GM23338 (cell line): Measurements from ENCODE around the gene SMYD3. TPM values are rescaled to one million over a fixed set of nuclear protein-coding genes. Genes with fewer than 3 reads are reported as not detected.

ENCODE experiments used
- ATAC-seq: fragments of 200-7000 bp; cut with Tn5 transposase; 3 replicates; pipeline ENCODE4 v1.9.1; 2020
- DNase-seq: peaks from one replicate; pipeline ENCODE4 v3.0.0-alpha.2; 2015; ENCODE audit warnings: low spot score
- H2AFZ ChIP-seq: fragments of 200-600 bp; sonication (generic); 2 replicates; pipeline ENCODE4 v1.8.0; 2016; ENCODE audit warnings: antibody characterized with exemption, mild to moderate bottlenecking, moderate library complexity
- H3F3A ChIP-seq: fragments of 200-600 bp; sonication (generic); replicated peaks from 2 replicates; pipeline ENCODE4 v1.8.0; 2017; ENCODE audit warnings: antibody characterized with exemption, mixed run types, low read depth
- H3K27ac ChIP-seq: fragments of 200-600 bp; sonication (generic); 2 replicates; pipeline ENCODE4 v1.6.1; 2016; ENCODE audit warnings: low read depth
- H3K27me3 ChIP-seq: fragments of 200-600 bp; sonication (generic); 2 replicates; pipeline ENCODE4 v1.8.0; 2016; ENCODE audit warnings: mild to moderate bottlenecking, mixed run types, moderate library complexity; ENCODE audit not compliant: insufficient read depth
- H3K36me3 ChIP-seq: fragments of 200-600 bp; sonication (generic); 2 replicates; pipeline ENCODE4 v1.8.0; 2016; ENCODE audit warnings: mild to moderate bottlenecking; ENCODE audit not compliant: insufficient read depth
- H3K4me1 ChIP-seq: fragments of 200-600 bp; sonication (generic); 2 replicates; pipeline ENCODE4 v1.8.0; 2016; ENCODE audit warnings: mild to moderate bottlenecking, moderate library complexity; ENCODE audit not compliant: insufficient read depth
- H3K4me2 ChIP-seq: fragments of 200-600 bp; sonication (generic); 2 replicates; pipeline ENCODE4 v1.7.1; 2017; ENCODE audit warnings: mixed run types
- H3K4me3 ChIP-seq: fragments of 200-600 bp; sonication (generic); 2 replicates; pipeline ENCODE4 v1.6.1; 2016; ENCODE audit warnings: mixed run types
- H3K79me2 ChIP-seq: fragments of 200-600 bp; sonication (generic); replicated peaks from 2 replicates; pipeline ENCODE4 v1.8.0; 2017; ENCODE audit warnings: mild to moderate bottlenecking; ENCODE audit not compliant: insufficient read depth
- H3K9me2 ChIP-seq: fragments of 200-600 bp; sonication (generic); 2 replicates; pipeline ENCODE4 v1.8.0; 2017; ENCODE audit not compliant: insufficient read depth
- H4K20me1 ChIP-seq: fragments of 200-600 bp; sonication (generic); replicated peaks from 2 replicates; pipeline ENCODE4 v1.8.0; 2017; ENCODE audit warnings: mild to moderate bottlenecking; ENCODE audit not compliant: insufficient read depth
- H3K27ac Mint-ChIP-seq: 2 replicates; pipeline ENCODE4 v1.8.0; 2020; ENCODE audit warnings: inconsistent platforms, mild to moderate bottlenecking, moderate library complexity, mixed read lengths
- H3K27me3 Mint-ChIP-seq: 3 replicates; pipeline ENCODE4 v1.8.0; 2022; ENCODE audit warnings: low read depth, mild to moderate bottlenecking, moderate library complexity, mixed read lengths, inconsistent platforms; ENCODE audit not compliant: insufficient read depth, poor library complexity
- H3K36me3 Mint-ChIP-seq: 3 replicates; pipeline ENCODE4 v1.8.0; 2021; ENCODE audit warnings: low read depth, mild to moderate bottlenecking, inconsistent platforms, moderate library complexity, mixed read lengths
- H3K4me1 Mint-ChIP-seq: 3 replicates; pipeline ENCODE4 v1.8.0; 2020; ENCODE audit warnings: mild to moderate bottlenecking, inconsistent platforms, mixed read lengths
- H3K4me3 Mint-ChIP-seq: 3 replicates; pipeline ENCODE4 v1.8.0; 2021; ENCODE audit warnings: moderate library complexity, mild to moderate bottlenecking, inconsistent platforms, mixed read lengths
- H3K9me3 Mint-ChIP-seq: 3 replicates; pipeline ENCODE4 v1.8.0; 2020; ENCODE audit warnings: moderate library complexity, mild to moderate bottlenecking, inconsistent platforms, mixed read lengths
- CREB1 ChIP-seq: fragments of 250-450 bp; sonication (Bioruptor Pico); IDR thresholded peaks from 2 replicates; pipeline ENCODE4 v1.5.0; 2020; ENCODE audit warnings: low read depth, mild to moderate bottlenecking, moderate library complexity
- EZH2 ChIP-seq: fragments of 200-600 bp; sonication (generic); IDR thresholded peaks from one replicate; pipeline ENCODE4 v1.8.0; 2017; ENCODE audit warnings: antibody characterized with exemption, mild to moderate bottlenecking, low read depth; ENCODE audit not compliant: unreplicated experiment
- EZH2phosphoT487 ChIP-seq: fragments of 200-600 bp; sonication (generic); IDR thresholded peaks from one replicate; pipeline ENCODE4 v1.8.1; 2018; ENCODE audit warnings: antibody characterized with exemption; ENCODE audit not compliant: unreplicated experiment
- JUNB ChIP-seq: IDR thresholded peaks from one replicate; pipeline ENCODE4 v1.6.1; 2016; ENCODE audit warnings: antibody characterized with exemption; ENCODE audit not compliant: unreplicated experiment
- NANOG ChIP-seq: IDR thresholded peaks from 2 replicates; pipeline ENCODE4 v1.6.1; 2016; ENCODE audit warnings: antibody characterized with exemption, borderline replicate concordance
- POLR2AphosphoS5 ChIP-seq: IDR thresholded peaks from 2 replicates; pipeline ENCODE4 v1.6.1; 2016; ENCODE audit warnings: antibody characterized with exemption, low read depth
- STAT1 ChIP-seq: IDR thresholded peaks from one replicate; pipeline ENCODE4 v1.6.1; 2016; ENCODE audit warnings: antibody characterized with exemption; ENCODE audit not compliant: unreplicated experiment
- ZNF114 ChIP-seq: fragments of 250-450 bp; sonication (Bioruptor Pico); IDR thresholded peaks from 2 replicates; pipeline ENCODE4 v1.5.0; 2020; ENCODE audit warnings: mild to moderate bottlenecking, moderate library complexity
- ZNF331 ChIP-seq: fragments of 250-450 bp; sonication (Bioruptor Pico); IDR thresholded peaks from 2 replicates; pipeline ENCODE4 v1.5.0; 2020; ENCODE audit warnings: low read depth, mild to moderate bottlenecking, moderate library complexity
- polyA plus RNA-seq: library from polyadenylated mRNA; unstranded; fragments of >200 nt; fragmentation: Nextera tagmentation; extraction: Ambion mirVana; gene quantifications from 2 replicates; pipeline ENCODE4 v1.2.1, GENCODE V29; 2016
- total RNA-seq: library from RNA; depleted of rRNA; stranded (reverse); fragments of >200 nt; shearing (Covaris generic); gene quantifications from 2 replicates; pipeline ENCODE4 v1.2.3, GENCODE V29; 2014
- TF ChIP-seq, protein P1 (sequence below): fragments of 250-450 bp; sonication (Bioruptor Pico); IDR thresholded peaks from 2 replicates; pipeline ENCODE4 v1.5.0; 2020; ENCODE audit warnings: mild to moderate bottlenecking, moderate library complexity
- TF ChIP-seq, protein P2 (sequence below), 2 experiments: fragments of 200-600 bp in 1 of 2; sonication (generic) in 1 of 2; conservative IDR thresholded peaks; 2 replicates each; pipeline versions ENCODE4 v1.5.1 to v1.6.1; 2016 to 2017; ENCODE audit warnings: antibody characterized with exemption in 2 of 2, low read depth in 2 of 2, mild to moderate bottlenecking in 2 of 2, moderate library complexity in 1 of 2
- TF ChIP-seq, protein P3 (sequence below): IDR thresholded peaks from 2 replicates; pipeline ENCODE4 v1.6.1; 2016; ENCODE audit warnings: antibody characterized with exemption

Gene SMYD3
- total and polyA plus RNA-seq, 2 experiments from 2014 or later, result 31.8 to 34.4 TPM

DNA sequence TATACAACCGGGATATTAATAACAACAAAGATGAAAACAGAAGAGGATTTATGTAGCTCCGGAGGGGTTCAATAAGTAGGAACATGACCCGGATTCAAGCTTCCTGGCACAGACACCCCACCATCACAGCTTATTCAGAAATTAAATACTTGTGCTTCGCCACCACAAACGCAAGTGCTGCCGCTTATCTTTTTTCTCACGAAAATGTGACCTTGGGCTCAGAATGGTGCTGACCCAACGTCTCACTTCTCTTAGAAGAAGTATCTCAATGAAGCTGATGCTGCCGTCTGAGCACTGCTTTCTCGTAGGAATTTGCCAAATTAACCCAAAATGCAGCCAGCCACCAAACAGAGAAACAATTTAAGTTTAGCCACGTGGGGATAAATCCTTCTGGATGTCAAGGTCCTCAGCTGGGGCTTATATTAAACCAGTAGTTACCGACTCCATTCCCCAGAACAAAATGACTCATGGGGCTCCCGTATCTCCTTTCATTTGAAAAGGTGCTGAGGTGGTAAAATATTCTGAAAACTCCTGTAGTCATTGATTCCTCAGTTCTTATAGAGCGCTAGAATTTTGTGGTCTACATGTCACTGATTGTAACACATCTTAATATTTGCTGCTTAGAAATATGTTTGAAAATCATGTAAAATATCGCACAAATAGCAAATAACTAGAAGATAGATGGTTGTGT, 466.7 kb downstream of the SMYD3 start:
- H3K36me3 Mint-ChIP-seq, result no peaks in the 10 kb centered on the region
- H3K27ac Mint-ChIP-seq, result no peak overlapping the region
- no peak for TF ChIP-seq STAT1
- TF ChIP-seq, protein P1, sequence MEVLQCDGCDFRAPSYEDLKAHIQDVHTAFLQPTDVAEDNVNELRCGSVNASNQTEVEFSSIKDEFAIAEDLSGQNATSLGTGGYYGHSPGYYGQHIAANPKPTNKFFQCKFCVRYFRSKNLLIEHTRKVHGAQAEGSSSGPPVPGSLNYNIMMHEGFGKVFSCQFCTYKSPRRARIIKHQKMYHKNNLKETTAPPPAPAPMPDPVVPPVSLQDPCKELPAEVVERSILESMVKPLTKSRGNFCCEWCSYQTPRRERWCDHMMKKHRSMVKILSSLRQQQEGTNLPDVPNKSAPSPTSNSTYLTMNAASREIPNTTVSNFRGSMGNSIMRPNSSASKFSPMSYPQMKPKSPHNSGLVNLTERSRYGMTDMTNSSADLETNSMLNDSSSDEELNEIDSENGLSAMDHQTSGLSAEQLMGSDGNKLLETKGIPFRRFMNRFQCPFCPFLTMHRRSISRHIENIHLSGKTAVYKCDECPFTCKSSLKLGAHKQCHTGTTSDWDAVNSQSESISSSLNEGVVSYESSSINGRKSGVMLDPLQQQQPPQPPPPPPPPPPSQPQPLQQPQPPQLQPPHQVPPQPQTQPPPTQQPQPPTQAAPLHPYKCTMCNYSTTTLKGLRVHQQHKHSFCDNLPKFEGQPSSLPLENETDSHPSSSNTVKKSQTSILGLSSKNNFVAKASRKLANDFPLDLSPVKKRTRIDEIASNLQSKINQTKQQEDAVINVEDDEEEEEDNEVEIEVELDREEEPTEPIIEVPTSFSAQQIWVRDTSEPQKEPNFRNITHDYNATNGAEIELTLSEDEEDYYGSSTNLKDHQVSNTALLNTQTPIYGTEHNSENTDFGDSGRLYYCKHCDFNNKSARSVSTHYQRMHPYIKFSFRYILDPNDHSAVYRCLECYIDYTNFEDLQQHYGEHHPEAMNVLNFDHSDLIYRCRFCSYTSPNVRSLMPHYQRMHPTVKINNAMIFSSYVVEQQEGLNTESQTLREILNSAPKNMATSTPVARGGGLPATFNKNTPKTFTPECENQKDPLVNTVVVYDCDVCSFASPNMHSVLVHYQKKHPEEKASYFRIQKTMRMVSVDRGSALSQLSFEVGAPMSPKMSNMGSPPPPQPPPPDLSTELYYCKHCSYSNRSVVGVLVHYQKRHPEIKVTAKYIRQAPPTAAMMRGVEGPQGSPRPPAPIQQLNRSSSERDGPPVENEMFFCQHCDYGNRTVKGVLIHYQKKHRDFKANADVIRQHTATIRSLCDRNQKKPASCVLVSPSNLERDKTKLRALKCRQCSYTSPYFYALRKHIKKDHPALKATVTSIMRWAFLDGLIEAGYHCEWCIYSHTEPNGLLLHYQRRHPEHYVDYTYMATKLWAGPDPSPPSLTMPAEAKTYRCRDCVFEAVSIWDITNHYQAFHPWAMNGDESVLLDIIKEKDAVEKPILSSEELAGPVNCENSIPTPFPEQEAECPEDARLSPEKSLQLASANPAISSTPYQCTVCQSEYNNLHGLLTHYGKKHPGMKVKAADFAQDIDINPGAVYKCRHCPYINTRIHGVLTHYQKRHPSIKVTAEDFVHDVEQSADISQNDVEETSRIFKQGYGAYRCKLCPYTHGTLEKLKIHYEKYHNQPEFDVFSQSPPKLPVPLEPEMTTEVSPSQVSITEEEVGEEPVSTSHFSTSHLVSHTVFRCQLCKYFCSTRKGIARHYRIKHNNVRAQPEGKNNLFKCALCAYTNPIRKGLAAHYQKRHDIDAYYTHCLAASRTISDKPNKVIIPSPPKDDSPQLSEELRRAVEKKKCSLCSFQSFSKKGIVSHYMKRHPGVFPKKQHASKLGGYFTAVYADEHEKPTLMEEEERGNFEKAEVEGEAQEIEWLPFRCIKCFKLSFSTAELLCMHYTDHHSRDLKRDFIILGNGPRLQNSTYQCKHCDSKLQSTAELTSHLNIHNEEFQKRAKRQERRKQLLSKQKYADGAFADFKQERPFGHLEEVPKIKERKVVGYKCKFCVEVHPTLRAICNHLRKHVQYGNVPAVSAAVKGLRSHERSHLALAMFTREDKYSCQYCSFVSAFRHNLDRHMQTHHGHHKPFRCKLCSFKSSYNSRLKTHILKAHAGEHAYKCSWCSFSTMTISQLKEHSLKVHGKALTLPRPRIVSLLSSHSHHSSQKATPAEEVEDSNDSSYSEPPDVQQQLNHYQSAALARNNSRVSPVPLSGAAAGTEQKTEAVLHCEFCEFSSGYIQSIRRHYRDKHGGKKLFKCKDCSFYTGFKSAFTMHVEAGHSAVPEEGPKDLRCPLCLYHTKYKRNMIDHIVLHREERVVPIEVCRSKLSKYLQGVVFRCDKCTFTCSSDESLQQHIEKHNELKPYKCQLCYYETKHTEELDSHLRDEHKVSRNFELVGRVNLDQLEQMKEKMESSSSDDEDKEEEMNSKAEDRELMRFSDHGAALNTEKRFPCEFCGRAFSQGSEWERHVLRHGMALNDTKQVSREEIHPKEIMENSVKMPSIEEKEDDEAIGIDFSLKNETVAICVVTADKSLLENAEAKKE (CRISPR knock-in tag), result no peak
- TF ChIP-seq POLR2AphosphoS5, result no peak
- peaks cover 15% of the 10 kb centered on the region for H3K4me1 Mint-ChIP-seq
- no peak overlapping the region for H3K4me2 ChIP-seq
- no peak overlapping the region for H2AFZ ChIP-seq
- no peak overlapping the region for H3K4me3 Mint-ChIP-seq
- H3K4me1 ChIP-seq, result peaks cover 6% of the 10 kb centered on the region; the same call in 1 of the 2 replicates
- no peaks in the 10 kb centered on the region for H3F3A ChIP-seq
- ATAC-seq (no peak), DNase-seq (no peak)
- no peaks in the 10 kb centered on the region for H4K20me1 ChIP-seq
- no peak overlapping the region for H3K4me3 ChIP-seq
- no peaks in the 10 kb centered on the region for H3K36me3 ChIP-seq
- H3K27me3 ChIP-seq, result no peaks in the 10 kb centered on the region
- no peaks in the 10 kb centered on the region for H3K9me2 ChIP-seq
- H3K79me2 ChIP-seq, result no peaks in the 10 kb centered on the region
- peaks cover 3% of the 10 kb centered on the region; the same call in 1 of the 3 replicates for H3K9me3 Mint-ChIP-seq
- H3K27ac ChIP-seq, result no peak overlapping the region
- H3K27me3 Mint-ChIP-seq, result peaks cover 1% of the 10 kb centered on the region

DNA sequence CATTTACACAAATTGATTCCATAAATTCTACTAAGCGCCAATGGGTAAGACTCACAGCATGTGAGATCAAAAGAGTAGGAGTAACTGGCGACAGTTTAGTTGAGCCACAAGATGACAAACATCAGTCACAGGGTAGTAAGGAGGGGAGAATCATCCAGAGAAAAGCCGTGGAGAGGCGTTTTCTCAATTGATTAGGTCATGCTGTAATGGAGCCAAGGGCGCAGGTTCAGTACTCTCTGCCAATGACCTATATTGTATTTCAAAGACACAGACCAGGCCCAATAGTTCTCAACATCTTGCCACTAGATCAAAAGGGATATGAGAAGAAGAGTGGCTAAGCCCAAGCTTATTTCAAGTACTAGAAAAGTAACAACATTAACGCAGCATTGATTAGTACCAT, 467.5 kb downstream of the SMYD3 start:
- H3K36me3 Mint-ChIP-seq, result no peaks in the 10 kb centered on the region
- no peak overlapping the region for H3K4me3 Mint-ChIP-seq
- TF ChIP-seq CREB1 (no peak), ZNF114 (no peak), EZH2phosphoT487 (no peak), NANOG (no peak), ZNF331 (CRISPR knock-in tag) (no peak), STAT1 (no peak), JUNB (no peak), POLR2AphosphoS5 (no peak), EZH2 (no peak)
- TF ChIP-seq, protein P2, sequence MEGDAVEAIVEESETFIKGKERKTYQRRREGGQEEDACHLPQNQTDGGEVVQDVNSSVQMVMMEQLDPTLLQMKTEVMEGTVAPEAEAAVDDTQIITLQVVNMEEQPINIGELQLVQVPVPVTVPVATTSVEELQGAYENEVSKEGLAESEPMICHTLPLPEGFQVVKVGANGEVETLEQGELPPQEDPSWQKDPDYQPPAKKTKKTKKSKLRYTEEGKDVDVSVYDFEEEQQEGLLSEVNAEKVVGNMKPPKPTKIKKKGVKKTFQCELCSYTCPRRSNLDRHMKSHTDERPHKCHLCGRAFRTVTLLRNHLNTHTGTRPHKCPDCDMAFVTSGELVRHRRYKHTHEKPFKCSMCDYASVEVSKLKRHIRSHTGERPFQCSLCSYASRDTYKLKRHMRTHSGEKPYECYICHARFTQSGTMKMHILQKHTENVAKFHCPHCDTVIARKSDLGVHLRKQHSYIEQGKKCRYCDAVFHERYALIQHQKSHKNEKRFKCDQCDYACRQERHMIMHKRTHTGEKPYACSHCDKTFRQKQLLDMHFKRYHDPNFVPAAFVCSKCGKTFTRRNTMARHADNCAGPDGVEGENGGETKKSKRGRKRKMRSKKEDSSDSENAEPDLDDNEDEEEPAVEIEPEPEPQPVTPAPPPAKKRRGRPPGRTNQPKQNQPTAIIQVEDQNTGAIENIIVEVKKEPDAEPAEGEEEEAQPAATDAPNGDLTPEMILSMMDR (conservative IDR thresholded peaks at IDR 0.05; ENCODE audit: low read depth in 2 of 2), result no peak
- TF ChIP-seq, protein P3, sequence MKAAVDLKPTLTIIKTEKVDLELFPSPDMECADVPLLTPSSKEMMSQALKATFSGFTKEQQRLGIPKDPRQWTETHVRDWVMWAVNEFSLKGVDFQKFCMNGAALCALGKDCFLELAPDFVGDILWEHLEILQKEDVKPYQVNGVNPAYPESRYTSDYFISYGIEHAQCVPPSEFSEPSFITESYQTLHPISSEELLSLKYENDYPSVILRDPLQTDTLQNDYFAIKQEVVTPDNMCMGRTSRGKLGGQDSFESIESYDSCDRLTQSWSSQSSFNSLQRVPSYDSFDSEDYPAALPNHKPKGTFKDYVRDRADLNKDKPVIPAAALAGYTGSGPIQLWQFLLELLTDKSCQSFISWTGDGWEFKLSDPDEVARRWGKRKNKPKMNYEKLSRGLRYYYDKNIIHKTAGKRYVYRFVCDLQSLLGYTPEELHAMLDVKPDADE, result no peak

More for the DNA sequence above, 467.5 kb downstream of the SMYD3 start:
- Histone ChIP-seq H4K20me1 (no peaks in the 10 kb centered on the region), H3K4me2 (no peak overlapping the region), H3K4me3 (no peak overlapping the region), H2AFZ (no peak overlapping the region), H3F3A (no peaks in the 10 kb centered on the region), H3K79me2 (no peaks in the 10 kb centered on the region), H3K36me3 (no peaks in the 10 kb centered on the region), H3K27me3 (no peaks in the 10 kb centered on the region), H3K4me1 (peaks cover 6% of the 10 kb centered on the region; the same call in 1 of the 2 replicates), H3K9me2 (no peaks in the 10 kb centered on the region), H3K27ac (no peak overlapping the region)
- DNase-seq, result no peak
- peaks cover 15% of the 10 kb centered on the region for H3K4me1 Mint-ChIP-seq
- H3K27me3 Mint-ChIP-seq, result peaks cover 1% of the 10 kb centered on the region
- no peaks in the 10 kb centered on the region for H3K9me3 Mint-ChIP-seq
- ATAC-seq, result no peak
- H3K27ac Mint-ChIP-seq, result no peak overlapping the region
